HepG2 (cell line): ENCODE measurements around the gene SLC16A5. TPM values are rescaled to one million over a fixed set of nuclear protein-coding genes. Genes with fewer than 3 reads are reported as not detected.

ENCODE experiments used
- EEA1 ChIP-seq: sonication (generic); formaldehyde crosslinking; IDR thresholded peaks from 2 replicates; pipeline ENCODE4 v1.5.1; 2020; ENCODE audit warnings: mild to moderate bottlenecking, missing genetic modification reagents, borderline replicate concordance
- HCFC1 ChIP-seq: fragments of 150-350 bp; IDR thresholded peaks from 2 replicates; pipeline ENCODE4 v1.6.1; 2014; ENCODE audit warnings: low read depth, low read length
- HOXA7 ChIP-seq: sonication (generic); formaldehyde crosslinking; IDR thresholded peaks from 2 replicates; pipeline ENCODE4 v1.8.1; 2022; ENCODE audit warnings: mild to moderate bottlenecking, missing genetic modification reagents, moderate library complexity
- MXD1 ChIP-seq: sonication (generic); formaldehyde crosslinking; IDR thresholded peaks from 2 replicates; pipeline ENCODE4 v1.4.0; 2020; ENCODE audit warnings: mild to moderate bottlenecking, missing genetic modification reagents
- MXD3 ChIP-seq: IDR thresholded peaks from 2 replicates; pipeline ENCODE4 v1.6.1; 2016; ENCODE audit warnings: mild to moderate bottlenecking, missing biosample characterization, missing genetic modification reagents
- POGZ ChIP-seq: sonication (generic); formaldehyde crosslinking; IDR thresholded peaks from 2 replicates; pipeline ENCODE4 v1.4.0; 2020; ENCODE audit warnings: mild to moderate bottlenecking, missing genetic modification reagents
- RERE ChIP-seq: IDR thresholded peaks from 2 replicates; pipeline ENCODE4 v1.6.1; 2016; ENCODE audit warnings: low read depth, missing genetic modification reagents, missing compliant biosample characterization
- TBL1XR1 ChIP-seq: fragments of 150-350 bp; IDR thresholded peaks from 2 replicates; pipeline ENCODE4 v1.6.1; 2014; ENCODE audit warnings: borderline replicate concordance, low read length; ENCODE audit not compliant: partially characterized antibody
- TMF1 ChIP-seq: sonication (generic); formaldehyde crosslinking; IDR thresholded peaks from 2 replicates; pipeline ENCODE4 v1.8.1; 2022; ENCODE audit warnings: low read depth, missing genetic modification reagents
- ZBTB21 ChIP-seq: sonication (generic); formaldehyde crosslinking; IDR thresholded peaks from 2 replicates; pipeline ENCODE4 v1.4.0; 2020; ENCODE audit warnings: missing genetic modification reagents
- ZFP1 ChIP-seq: IDR thresholded peaks from 2 replicates; pipeline ENCODE4 v1.6.1; 2016
- ZNF136 ChIP-seq: sonication (generic); formaldehyde crosslinking; IDR thresholded peaks from 2 replicates; pipeline ENCODE4 v1.8.1; 2022; ENCODE audit warnings: low read depth, mild to moderate bottlenecking, moderate library complexity, missing genetic modification reagents
- ZNF317 ChIP-seq: sonication (generic); formaldehyde crosslinking; IDR thresholded peaks from 2 replicates; pipeline ENCODE4 v1.5.0; 2020; ENCODE audit warnings: mild to moderate bottlenecking, missing genetic modification reagents
- ZNF335 ChIP-seq: sonication (generic); formaldehyde crosslinking; IDR thresholded peaks from 2 replicates; pipeline ENCODE4 v1.4.0; 2020; ENCODE audit warnings: missing genetic modification reagents
- ZNF616 ChIP-seq: sonication (generic); formaldehyde crosslinking; IDR thresholded peaks from 2 replicates; pipeline ENCODE4 v1.5.0; 2020; ENCODE audit warnings: low read depth, mild to moderate bottlenecking, missing genetic modification reagents
- ZNF704 ChIP-seq: sonication (generic); formaldehyde crosslinking; IDR thresholded peaks from 2 replicates; pipeline ENCODE4 v1.8.1; 2023; ENCODE audit warnings: mild to moderate bottlenecking, inconsistent platforms, moderate library complexity, missing genetic modification reagents, borderline replicate concordance
- ZNF792 ChIP-seq: IDR thresholded peaks from 2 replicates; pipeline ENCODE4 v1.6.1; 2016
- ZXDC ChIP-seq: sonication (generic); formaldehyde crosslinking; IDR thresholded peaks from 2 replicates; pipeline ENCODE4 v1.5.0; 2020; ENCODE audit warnings: mild to moderate bottlenecking, missing genetic modification reagents
- polyA plus RNA-seq, 8 experiments: library from polyadenylated mRNA; depleted of rRNA in 3 of 8; stranded (reverse) in 7 of 8; unstranded in 1 of 8; fragments of >200 nt; fragmentation: Illumina TruSeq in 4 of 8; extraction: Trizol in 4 of 8; gene quantifications; 2 replicates each; pipeline versions ENCODE4 v1.2.1 to v1.2.3, GENCODE V29; 2011 to 2016; ENCODE audit warnings: low read depth in 4 of 8, missing spikeins in 1 of 8, mixed read lengths in 1 of 8; ENCODE audit not compliant: insufficient read depth in 1 of 8
- total RNA-seq, 5 experiments: library from RNA; depleted of rRNA; stranded (reverse); fragments of >200 nt; fragmentation: Illumina TruSeq; extraction: Trizol; gene quantifications; 2 replicates each; pipeline ENCODE4 v1.2.3, GENCODE V29; 2016; ENCODE audit warnings: low read depth in 1 of 5

The SLC16A5 gene
- total and polyA plus RNA-seq, 2 of the 13 experiments (the other 11 are each of a cell fraction or from before 2014, with no cell fraction given): 0.69 to 5.6 TPM

GRCh38 chr17:75110234-75110937, 22.6 kb downstream of the SLC16A5 start (continued):
- no peak for TF ChIP-seq RERE (CRISPR knock-in tag)
- peak; percentile 69; the same call in 1 of the 2 replicates for TF ChIP-seq MXD1 (CRISPR knock-in tag)
- no peak for TF ChIP-seq ZNF616
- TF ChIP-seq ZNF335: no peak
- no peak for TF ChIP-seq ZXDC (CRISPR knock-in tag)
- no peak for TF ChIP-seq TBL1XR1
- TF ChIP-seq HOXA7 (CRISPR knock-in tag): no peak
- TF ChIP-seq HCFC1: no peak
- 0 out of 2 replicates have a peak, but pooled peaks have one; percentile 28 for TF ChIP-seq POGZ (CRISPR knock-in tag)
- no peak; the same call in 1 of the 2 replicates for TF ChIP-seq EEA1 (CRISPR knock-in tag)
- no peak for TF ChIP-seq ZNF704 (CRISPR knock-in tag)
- no peak for TF ChIP-seq TMF1
- no peak for TF ChIP-seq MXD3
- TF ChIP-seq ZNF792 (CRISPR knock-in tag): 0 out of 2 replicates have a peak, but pooled peaks have one; percentile 12
- no peak for TF ChIP-seq ZBTB21
- no peak for TF ChIP-seq ZFP1
- no peak for TF ChIP-seq ZNF136 (CRISPR knock-in tag)
- no peak for TF ChIP-seq ZNF317 (CRISPR knock-in tag)
